Smooth muscle cell (in vitro differentiated cells): ENCODE measurements around the gene IL20. TPM values are rescaled to one million over a fixed set of nuclear protein-coding genes. Genes with fewer than 3 reads are reported as not detected.

Experiments used
- DNase-seq: peaks from one replicate; lab custom pipeline; 2025; ENCODE audit not compliant: unreplicated experiment; lab: John Stamatoyannopoulos, UW
- H2AFZ ChIP-seq: fragments of 200-600 bp; sonication (generic); 2 replicates; pipeline ENCODE4 v1.6.0; 2016; ENCODE audit warnings: antibody characterized with exemption, low read depth, mild to moderate bottlenecking
- H3F3A ChIP-seq: fragments of 200-600 bp; sonication (generic); 2 replicates; pipeline ENCODE4 v1.6.0; 2017; ENCODE audit warnings: antibody characterized with exemption, low read depth
- H3K27ac ChIP-seq: fragments of 200-600 bp; sonication (generic); 2 replicates; pipeline ENCODE4 v1.5.1; 2016; ENCODE audit warnings: low read depth, mild to moderate bottlenecking
- H3K27me3 ChIP-seq: fragments of 200-600 bp; sonication (generic); 2 replicates; pipeline ENCODE4 v1.6.1; 2016; ENCODE audit warnings: low read depth, mild to moderate bottlenecking
- H3K36me3 ChIP-seq: fragments of 200-600 bp; sonication (generic); 2 replicates; pipeline ENCODE4 v1.5.1; 2016; ENCODE audit warnings: low read depth
- H3K4me1 ChIP-seq: fragments of 200-600 bp; sonication (generic); 2 replicates; pipeline ENCODE4 v1.5.1; 2016; ENCODE audit warnings: low read depth
- H3K4me2 ChIP-seq: fragments of 200-600 bp; sonication (generic); 2 replicates; pipeline ENCODE4 v1.6.0; 2016; ENCODE audit warnings: mild to moderate bottlenecking
- H3K4me3 ChIP-seq: fragments of 200-600 bp; sonication (generic); 2 replicates; pipeline ENCODE4 v1.5.1; 2016; ENCODE audit warnings: mild to moderate bottlenecking
- H3K79me2 ChIP-seq: fragments of 200-600 bp; sonication (generic); 2 replicates; pipeline ENCODE4 v1.6.0; 2016; ENCODE audit warnings: low read depth, mild to moderate bottlenecking
- H3K9ac ChIP-seq: fragments of 200-600 bp; sonication (generic); 2 replicates; pipeline ENCODE4 v1.6.0; 2016; ENCODE audit warnings: low read depth
- H3K9me3 ChIP-seq: fragments of 200-600 bp; sonication (generic); replicated peaks from 2 replicates; pipeline ENCODE4 v1.5.1; 2016; ENCODE audit warnings: low read depth
- H4K20me1 ChIP-seq: fragments of 200-600 bp; sonication (generic); 2 replicates; pipeline ENCODE4 v1.6.0; 2016; ENCODE audit warnings: low read depth
- CTCF ChIP-seq: fragments of 200-600 bp; sonication (generic); IDR thresholded peaks from 2 replicates; pipeline ENCODE4 v1.5.1; 2017; ENCODE audit warnings: borderline replicate concordance, mild to moderate bottlenecking, antibody characterized with exemption; ENCODE audit not compliant: insufficient read depth, poor library complexity, severe bottlenecking
- WGBS: methylation state at CpG from one replicate; pipeline ENCODE4 v1.1.7; 2016; ENCODE audit warnings: low lambda C conversion rate; 5-methylcytosine and 5-hydroxymethylcytosine counted together
- polyA plus RNA-seq: library from polyadenylated mRNA; unstranded; fragments of >200 nt; fragmentation: Nextera tagmentation; extraction: Ambion mirVana; gene quantifications from 2 replicates; pipeline ENCODE4 v1.2.1, GENCODE V29; 2016
- total RNA-seq: library from RNA; depleted of rRNA; stranded (reverse); fragments of >200 nt; gene quantifications from 2 replicates; pipeline ENCODE4 v1.2.3, GENCODE V29; 2014

Gene IL20
- total and polyA plus RNA-seq, 2 experiments from 2014 or later, result not detected

- Histone ChIP-seq H3K27ac (no peak overlapping the region), H2AFZ (no peak overlapping the region), H3K79me2 (no peaks in the 10 kb centered on the region), H3K4me1 (no peaks in the 10 kb centered on the region), H3K9me3 (no peaks in the 10 kb centered on the region), H3F3A (no peaks in the 10 kb centered on the region), H3K4me3 (no peak overlapping the region), H3K27me3 (peaks cover 4% of the 10 kb centered on the region), H4K20me1 (no peaks in the 10 kb centered on the region), H3K4me2 (no peak overlapping the region), H3K9ac (no peak overlapping the region), H3K36me3 (no peaks in the 10 kb centered on the region)
- no peak for DNase-seq
- 84% methylated on average over 2 of the region's 2 CpGs for WGBS
- no peak for TF ChIP-seq CTCF
Observed at GRCh38 chr1:206903687-206904086, 38.3 kb downstream of the IL20 start.

GRCh38 chr1:206904423-206905142 is 39.2 kb downstream of the IL20 start:
- H3K79me2 ChIP-seq, result no peaks in the 10 kb centered on the region
- no peak overlapping the region for H3K4me2 ChIP-seq
- no peaks in the 10 kb centered on the region for H3K36me3 ChIP-seq
- H4K20me1 ChIP-seq, result no peaks in the 10 kb centered on the region
- H3K9me3 ChIP-seq, result no peaks in the 10 kb centered on the region
- H3K4me1 ChIP-seq, result no peaks in the 10 kb centered on the region
- no peak for TF ChIP-seq CTCF
- no peak overlapping the region for H3K9ac ChIP-seq
- H3K27ac ChIP-seq, result peak overlapping the region; percentile 86
- no peak overlapping the region for H2AFZ ChIP-seq
- DNase-seq, result no peak
- 86% methylated on average over 10 of the region's 10 CpGs for WGBS
- H3F3A ChIP-seq, result no peaks in the 10 kb centered on the region
- peaks cover 13% of the 10 kb centered on the region for H3K27me3 ChIP-seq
- no peak overlapping the region for H3K4me3 ChIP-seq

GRCh38 chr1:206905295-206906164 is 40.1 kb downstream of the IL20 start:
- DNase-seq, result no peak
- no peaks in the 10 kb centered on the region for H3K36me3 ChIP-seq
- no peak overlapping the region for H3K4me3 ChIP-seq
- peak overlapping the region; percentile 23 for H3K4me2 ChIP-seq
- H3K4me1 ChIP-seq, result no peaks in the 10 kb centered on the region
- peak overlapping the region; percentile 42 for H3K9ac ChIP-seq
- peak; percentile 9 for TF ChIP-seq CTCF
- peak overlapping the region; percentile 86 for H3K27ac ChIP-seq
- no peaks in the 10 kb centered on the region for H3F3A ChIP-seq
- H2AFZ ChIP-seq, result peak overlapping the region; percentile 18
- H3K27me3 ChIP-seq, result peaks cover 23% of the 10 kb centered on the region
- H3K9me3 ChIP-seq, result no peaks in the 10 kb centered on the region
- H4K20me1 ChIP-seq, result no peaks in the 10 kb centered on the region
- H3K79me2 ChIP-seq, result no peaks in the 10 kb centered on the region
- 10% methylated on average over 4 of the region's 4 CpGs for WGBS
